Measurements from ENCODE around the gene KLRC2.
"Not testable (repeated sequence)": the region's sequence is repeated elsewhere in the genome, so short reads cannot be mapped to it uniquely, and the experiment has no call there.

KLRC2 gene

DNA sequence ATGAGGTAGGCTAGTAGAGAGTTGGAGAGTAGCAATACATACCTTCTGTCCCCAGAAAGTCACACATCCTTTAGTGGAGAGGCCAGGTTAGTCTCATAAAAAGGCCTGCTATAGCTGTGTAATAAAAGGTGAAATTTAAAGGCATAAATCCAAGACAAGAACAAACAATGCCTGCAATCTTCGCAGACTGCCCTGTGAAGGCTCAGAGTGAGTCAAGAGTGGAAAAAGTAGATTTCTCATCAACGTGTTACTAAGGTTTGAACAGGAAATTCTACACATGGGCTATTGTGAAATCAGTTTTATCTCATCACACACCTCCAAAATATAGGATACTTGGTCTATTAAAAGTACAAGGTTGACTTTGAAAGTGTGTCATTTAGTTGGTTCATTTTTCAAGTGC, 17.3 kb upstream of the KLRC2 start, which contains the start of gene KLRC1:
Gene KLRC1, minus strand, starts transcription at position 222 of the 400 bp plus-strand sequence. CDS start 2,221 bp downstream, outside the sequence.
- no peak for TF ChIP-seq ZFX (IDR thresholded peaks at IDR 0.05)
- TF ChIP-seq CTCF (conservative IDR thresholded peaks at IDR 0.05), result no peak
- H3K27ac ChIP-seq, result no peak within 1 kb of the TSS

GRCh38 chr12:10448236-10448635, 12.4 kb upstream of the KLRC2 start:
- no peak overlapping the region for H3K27ac ChIP-seq
- TF ChIP-seq CTCF (conservative IDR thresholded peaks at IDR 0.05) (no peak), ZFX (IDR thresholded peaks at IDR 0.05) (no peak)

- H3K27ac ChIP-seq, result not testable (repeated sequence)
Observed at GRCh38 chr12:10446052-10446451, 10.2 kb upstream of the KLRC2 start.

GRCh38 chr12:10441144-10441543, 5.3 kb upstream of the KLRC2 start:
- H3K27ac ChIP-seq, result not testable (repeated sequence)

GRCh38 chr12:10439608-10440274, 3.9 kb upstream of the KLRC2 start:
- H3K27ac ChIP-seq, result not testable (repeated sequence)

DNA sequence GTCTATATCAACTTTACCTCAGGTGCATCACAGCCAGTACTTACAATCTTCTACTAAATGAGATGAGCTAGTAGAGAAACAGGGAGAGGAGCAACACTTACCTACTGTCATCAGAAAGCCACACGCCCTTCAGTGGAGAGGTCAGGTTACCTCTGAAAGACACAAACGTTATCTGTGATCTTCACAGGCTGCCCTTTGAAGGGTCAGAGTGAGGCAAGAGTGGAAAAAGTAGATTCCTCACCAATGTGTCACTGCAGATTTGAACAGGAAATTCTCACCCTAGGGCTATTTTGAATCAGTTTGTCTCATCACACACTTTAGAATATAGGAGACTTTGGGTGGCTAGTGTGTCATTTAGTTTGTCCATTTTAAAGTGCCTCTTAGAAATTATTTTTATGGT, 1.8 kb upstream of the KLRC2 start:
- H3K27ac ChIP-seq, result not testable (repeated sequence)

- not testable (repeated sequence) for H3K27ac ChIP-seq
Observed at GRCh38 chr12:10430623-10431022, 5.2 kb downstream of the KLRC2 start.

DNA sequence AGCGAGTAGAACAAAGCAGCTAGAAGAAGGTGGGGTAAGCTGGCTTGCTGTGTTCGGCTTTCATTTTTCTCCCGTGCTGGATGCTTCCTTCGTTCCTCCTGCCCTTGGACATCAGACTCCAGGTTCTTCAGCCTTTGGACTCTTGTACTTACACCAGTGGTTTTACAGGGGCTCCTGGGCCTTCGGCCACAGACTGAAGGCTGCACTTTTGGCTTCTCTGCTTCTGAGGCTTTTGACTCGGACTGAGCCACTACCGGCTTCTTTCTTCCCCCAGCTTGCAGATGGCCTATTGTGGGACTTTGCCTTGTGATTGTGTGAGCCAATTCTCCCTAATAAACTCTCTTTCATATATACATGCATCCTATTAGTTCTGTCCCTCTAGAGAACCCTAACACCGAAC, 9.9 kb downstream of the KLRC2 start:
- not testable (repeated sequence) for H3K27ac ChIP-seq

GRCh38 chr12:10424260-10424899, 11.4 kb downstream of the KLRC2 start:
- H3K27ac ChIP-seq, result not testable (repeated sequence)

DNA sequence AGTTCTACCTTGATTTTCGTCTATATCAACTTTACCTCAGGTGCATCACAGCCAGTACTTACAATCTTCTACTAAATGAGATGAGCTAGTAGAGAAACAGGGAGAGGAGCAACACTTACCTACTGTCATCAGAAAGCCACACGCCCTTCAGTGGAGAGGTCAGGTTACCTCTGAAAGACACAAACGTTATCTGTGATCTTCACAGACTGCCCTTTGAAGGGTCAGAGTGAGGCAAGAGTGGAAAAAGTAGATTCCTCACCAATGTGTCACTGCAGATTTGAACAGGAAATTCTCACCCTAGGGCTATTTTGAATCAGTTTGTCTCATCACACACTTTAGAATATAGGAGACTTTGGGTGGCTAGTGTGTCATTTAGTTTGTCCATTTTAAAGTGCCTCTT, 13.7 kb downstream of the KLRC2 start:
- not testable (repeated sequence) for H3K27ac ChIP-seq

DNA sequence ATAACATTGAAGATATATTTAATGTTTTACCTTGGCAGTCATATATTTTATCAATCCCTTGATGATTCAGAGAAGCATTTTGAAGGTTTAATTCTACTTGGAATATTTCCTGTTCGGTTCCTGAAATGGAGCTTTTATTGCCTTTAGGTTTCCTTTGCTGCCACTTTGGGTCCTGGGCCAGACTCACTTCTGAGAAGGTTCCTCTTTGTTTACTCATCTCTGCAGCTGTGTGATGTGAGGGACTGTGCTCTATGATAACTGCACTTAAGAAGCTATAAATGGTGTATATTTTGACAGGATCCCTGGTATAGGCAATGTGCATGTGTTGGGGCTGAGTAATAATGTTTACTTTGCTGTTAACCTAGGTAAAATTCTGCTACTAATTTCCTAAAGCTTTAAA, 15.5 kb downstream of the KLRC2 start, which contains the start of gene KLRC3:
Gene KLRC3, minus strand, starts transcription at position 262 of the 400 bp plus-strand sequence. Its CDS starts 45 bp downstream, at position 217.
- not testable (repeated sequence) for H3K27ac ChIP-seq

DNA sequence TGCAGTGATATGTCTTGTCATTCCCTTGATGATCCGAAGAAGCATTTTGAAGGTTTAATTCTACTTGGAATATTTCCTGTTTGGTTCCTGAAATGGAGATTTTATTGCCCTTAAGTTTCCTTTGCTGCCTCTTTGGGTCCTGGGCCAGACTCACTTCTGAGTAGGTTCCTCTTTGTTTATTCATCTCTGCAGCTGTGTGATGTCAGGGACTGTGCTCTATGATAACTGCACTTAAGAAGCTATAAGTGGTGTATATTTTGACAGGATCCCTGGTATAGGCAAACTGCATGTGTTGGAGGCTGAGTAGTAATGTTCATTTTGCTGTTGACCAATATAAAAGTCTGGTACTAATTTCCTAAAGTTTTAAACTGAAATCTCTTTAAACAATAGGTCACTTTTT, 26.4 kb downstream of the KLRC2 start, which contains the start of gene KLRC4:
Gene KLRC4, minus strand, starts transcription at position 366 of the 400 bp plus-strand sequence. Its CDS starts 182 bp downstream, at position 184.
- H3K27ac ChIP-seq, result no peak within 1 kb of the TSS
- TF ChIP-seq CTCF (conservative IDR thresholded peaks at IDR 0.05) (no peak), ZFX (IDR thresholded peaks at IDR 0.05) (no peak)

All from C4-2B (cell line).